ENCODE data around the gene USP49.

Gene USP49

DNA sequence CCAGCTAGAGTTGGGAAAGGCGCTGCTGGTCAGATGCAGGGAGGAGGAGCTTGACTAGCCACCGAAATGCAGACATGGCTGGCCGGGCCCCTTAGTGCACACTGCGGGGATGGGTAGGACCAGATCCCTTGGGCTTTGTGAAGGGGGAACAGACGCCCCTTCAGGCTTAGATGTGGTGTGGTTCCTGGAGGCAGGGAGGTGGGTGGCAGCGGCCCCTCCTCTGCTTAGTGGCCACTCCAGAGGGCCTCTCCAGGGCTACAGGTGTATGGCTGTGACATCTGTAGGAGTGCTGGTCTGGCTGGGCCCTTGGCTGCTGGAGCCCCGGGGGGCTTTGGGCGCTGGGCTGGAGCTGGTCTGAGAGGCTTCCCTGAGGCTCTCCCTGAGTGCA lies 40.5 kb upstream of the USP49 start:
- Mint-ChIP-seq H3K4me1 (peaks cover 75% of the 10 kb centered on the region), H3K9me3 (no peaks in the 10 kb centered on the region), H3K4me3 (peak overlapping the region; percentile 99), H3K27ac (peak overlapping the region; percentile 95), H3K36me3 (peaks cover 98% of the 10 kb centered on the region)
- DNase-seq (ENCODE audit: low spot score in 2 of 2), result no peak
- no peak for ATAC-seq

DNA sequence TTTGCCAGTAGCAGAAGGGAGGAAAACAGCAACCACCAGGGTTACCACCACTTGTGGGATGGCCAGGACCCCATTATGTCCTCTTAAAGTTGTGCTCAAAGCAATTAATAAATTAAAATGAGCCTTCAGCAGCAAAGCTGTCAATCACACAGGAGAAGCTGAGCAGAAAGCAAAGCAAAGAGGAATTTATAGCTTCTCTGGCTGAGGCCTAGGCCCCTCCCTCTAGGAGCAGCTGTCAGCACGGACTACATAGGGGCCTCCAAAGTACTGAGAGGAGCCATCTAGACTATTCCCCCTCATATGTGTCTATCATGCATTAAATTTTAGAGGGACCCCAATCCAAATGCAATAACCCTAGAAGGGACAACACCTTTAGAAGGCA lies 40.0 kb upstream of the USP49 start:
- ATAC-seq (no peak), DNase-seq (ENCODE audit: low spot score in 2 of 2) (no peak)
- H3K4me3 Mint-ChIP-seq, result peak overlapping the region; percentile 99
- H3K36me3 Mint-ChIP-seq, result peaks cover 98% of the 10 kb centered on the region
- peaks cover 71% of the 10 kb centered on the region for H3K4me1 Mint-ChIP-seq
- no peaks in the 10 kb centered on the region for H3K9me3 Mint-ChIP-seq
- peak overlapping the region; percentile 95 for H3K27ac Mint-ChIP-seq

DNA sequence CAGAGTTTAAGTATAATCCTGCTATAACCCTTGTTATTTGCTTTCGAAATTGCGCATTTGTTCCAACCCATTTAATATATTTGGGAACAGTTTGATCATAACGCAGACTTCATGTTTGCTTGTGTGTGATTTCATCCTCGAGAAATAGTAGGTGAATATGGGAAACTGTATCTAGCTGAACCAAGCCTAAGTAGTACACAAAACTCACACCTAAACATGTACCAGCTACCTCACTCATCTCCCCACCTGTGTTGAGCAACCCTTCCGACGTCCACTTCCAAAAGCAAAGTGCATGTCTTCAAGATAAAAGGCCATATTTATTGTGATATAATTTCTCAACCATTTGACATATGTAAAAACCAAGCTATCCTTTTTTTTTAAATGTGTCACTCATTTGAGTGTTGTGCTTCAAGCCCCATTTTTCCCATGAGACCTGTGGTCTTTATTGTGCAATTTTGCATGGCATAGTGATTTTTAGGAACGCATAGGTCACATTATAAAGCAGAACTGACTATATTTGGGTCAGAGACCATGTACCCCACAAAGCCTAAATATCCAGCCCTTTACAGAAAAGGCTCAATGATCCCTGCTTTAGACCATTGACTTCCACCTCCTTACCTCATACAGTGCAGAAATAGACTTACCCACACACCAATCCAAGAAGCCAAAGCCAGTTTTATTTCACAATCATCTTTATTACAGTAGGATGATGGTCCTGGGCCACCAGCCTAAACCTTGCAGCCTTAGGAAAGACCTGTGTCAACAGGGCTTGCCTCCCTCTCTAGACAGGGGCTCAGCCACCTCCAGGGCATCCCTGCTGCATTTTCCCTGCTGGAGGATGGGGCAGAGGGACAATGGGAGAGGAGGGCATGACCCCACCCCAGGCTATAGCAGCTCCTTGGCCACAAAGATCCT lies 39.4 kb upstream of the USP49 start:
- H3K27ac Mint-ChIP-seq, result peak overlapping the region; percentile 95
- H3K36me3 Mint-ChIP-seq, result peaks cover 98% of the 10 kb centered on the region
- DNase-seq (ENCODE audit: low spot score in 2 of 2), result no peak
- H3K4me3 Mint-ChIP-seq, result peak overlapping the region; percentile 99
- no peaks in the 10 kb centered on the region for H3K9me3 Mint-ChIP-seq
- H3K4me1 Mint-ChIP-seq, result peaks cover 64% of the 10 kb centered on the region
- ATAC-seq, result no peak

DNA sequence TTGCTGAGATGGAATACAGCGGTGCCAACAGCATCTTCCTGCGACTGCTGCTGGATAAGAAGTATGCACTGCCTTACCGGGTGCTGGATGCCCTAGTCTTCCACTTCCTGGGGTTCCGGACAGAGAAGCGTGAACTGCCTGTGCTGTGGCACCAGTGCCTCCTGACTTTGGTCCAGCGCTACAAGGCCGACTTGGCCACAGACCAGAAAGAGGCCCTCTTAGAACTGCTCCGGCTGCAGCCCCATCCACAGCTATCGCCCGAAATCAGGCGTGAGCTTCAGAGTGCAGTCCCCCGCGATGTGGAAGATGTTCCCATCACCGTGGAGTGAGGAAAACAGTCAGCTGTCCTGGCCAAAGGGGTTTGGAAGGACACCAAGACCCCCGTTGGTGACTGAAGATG lies 37.2 kb upstream of the USP49 start:
- Mint-ChIP-seq H3K36me3 (peaks cover 98% of the 10 kb centered on the region), H3K27ac (peak overlapping the region; percentile 43), H3K9me3 (no peaks in the 10 kb centered on the region), H3K4me3 (no peak overlapping the region), H3K4me1 (peaks cover 43% of the 10 kb centered on the region)
- DNase-seq (ENCODE audit: low spot score in 2 of 2) (no peak), ATAC-seq (no peak)

DNA sequence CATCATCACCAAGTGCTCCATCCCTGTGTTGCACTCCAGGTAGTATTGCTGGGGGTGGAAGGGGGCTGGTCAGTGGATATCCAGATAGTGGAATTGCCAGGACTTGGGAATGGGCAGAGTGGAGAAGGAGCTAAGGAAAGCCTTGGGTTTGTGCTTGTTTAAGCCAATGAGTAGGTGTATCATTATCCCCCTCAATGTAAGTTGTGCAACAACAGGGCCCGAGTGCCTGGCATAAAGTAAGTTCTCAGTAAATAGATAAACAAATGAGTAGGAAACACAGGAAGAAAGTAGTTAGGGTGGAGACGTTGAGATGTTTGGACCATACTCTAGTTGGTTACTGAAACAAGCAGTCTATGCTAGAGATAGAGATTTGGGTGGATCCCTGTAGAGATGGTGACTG lies 36.6 kb upstream of the USP49 start:
- Mint-ChIP-seq H3K36me3 (peaks cover 100% of the 10 kb centered on the region), H3K4me1 (peaks cover 37% of the 10 kb centered on the region), H3K9me3 (no peaks in the 10 kb centered on the region), H3K4me3 (no peak overlapping the region), H3K27ac (peak overlapping the region; percentile 43)
- no peak for ATAC-seq
- no peak for DNase-seq (ENCODE audit: low spot score in 2 of 2)

DNA sequence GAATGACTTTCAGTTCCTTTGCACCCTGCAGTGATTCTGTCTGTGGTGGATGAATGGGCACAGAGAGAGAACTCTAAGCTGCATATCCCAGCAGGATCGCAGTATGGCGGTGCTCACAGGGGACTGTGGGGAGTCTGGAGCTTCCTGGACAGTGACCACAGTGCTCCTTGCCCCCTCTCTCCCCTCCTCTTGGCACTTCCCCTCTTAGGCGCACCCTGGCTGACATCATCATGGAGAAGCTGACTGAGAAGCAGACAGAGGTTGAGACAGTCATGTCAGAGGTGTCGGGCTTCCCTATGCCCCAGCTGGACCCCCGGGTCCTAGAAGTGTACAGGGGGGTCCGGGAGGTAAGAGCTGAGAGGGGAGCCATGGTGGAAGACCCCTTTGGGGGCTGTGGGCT lies 34.7 kb upstream of the USP49 start:
- Mint-ChIP-seq H3K4me1 (peaks cover 26% of the 10 kb centered on the region), H3K27ac (peak overlapping the region; percentile 43), H3K36me3 (peaks cover 100% of the 10 kb centered on the region), H3K9me3 (no peaks in the 10 kb centered on the region), H3K4me3 (no peak overlapping the region)
- ATAC-seq, result no peak
- no peak for DNase-seq (ENCODE audit: low spot score in 2 of 2)

DNA sequence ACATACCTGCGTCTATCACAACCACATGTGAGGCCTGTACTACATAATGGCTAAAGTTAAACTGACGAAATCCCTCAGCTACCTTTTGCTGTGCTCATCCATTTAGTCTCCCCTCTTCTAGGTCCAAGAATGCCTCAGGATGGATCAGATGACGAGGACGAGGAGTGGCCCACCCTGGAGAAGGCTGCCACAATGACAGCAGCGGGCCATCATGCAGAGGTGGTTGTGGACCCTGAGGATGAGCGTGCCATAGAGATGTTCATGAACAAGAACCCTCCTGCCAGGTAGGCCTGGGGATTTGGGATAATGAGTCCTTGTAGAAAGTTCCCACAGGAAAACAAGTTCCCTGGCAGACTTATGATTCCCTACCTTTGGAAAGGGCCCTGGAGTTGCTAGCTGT lies 32.1 kb upstream of the USP49 start:
- H3K36me3 Mint-ChIP-seq, result peaks cover 100% of the 10 kb centered on the region
- no peaks in the 10 kb centered on the region for H3K9me3 Mint-ChIP-seq
- peaks cover 38% of the 10 kb centered on the region for H3K4me1 Mint-ChIP-seq
- ATAC-seq, result no peak
- peak overlapping the region; percentile 43 for H3K27ac Mint-ChIP-seq
- DNase-seq (ENCODE audit: low spot score in 2 of 2), result no peak
- H3K4me3 Mint-ChIP-seq, result no peak overlapping the region

DNA sequence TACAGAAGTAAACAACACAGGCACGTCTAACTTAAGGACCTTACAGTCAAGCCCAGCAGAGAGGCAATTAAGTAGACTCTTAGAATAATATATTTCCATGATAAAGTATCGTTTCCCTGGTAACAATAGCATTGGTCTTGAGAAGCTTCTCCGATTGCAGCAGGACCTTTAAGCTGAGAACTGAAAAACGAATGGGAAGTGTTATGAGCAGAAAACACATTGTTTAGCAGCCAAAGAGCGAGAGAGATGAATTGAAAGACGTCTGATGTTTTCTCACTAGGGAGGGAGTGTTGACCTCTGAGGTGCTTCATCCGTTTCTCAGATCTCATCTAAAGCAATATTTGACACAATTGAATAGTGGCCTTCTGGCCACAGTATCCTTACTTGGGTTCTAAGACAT lies 27.0 kb upstream of the USP49 start:
- Mint-ChIP-seq H3K9me3 (no peaks in the 10 kb centered on the region), H3K4me1 (peaks cover 62% of the 10 kb centered on the region), H3K27ac (peak overlapping the region; percentile 98), H3K36me3 (peaks cover 65% of the 10 kb centered on the region), H3K4me3 (peak overlapping the region; percentile 98)
- DNase-seq (ENCODE audit: low spot score in 2 of 2) (no peak), ATAC-seq (no peak)

DNA sequence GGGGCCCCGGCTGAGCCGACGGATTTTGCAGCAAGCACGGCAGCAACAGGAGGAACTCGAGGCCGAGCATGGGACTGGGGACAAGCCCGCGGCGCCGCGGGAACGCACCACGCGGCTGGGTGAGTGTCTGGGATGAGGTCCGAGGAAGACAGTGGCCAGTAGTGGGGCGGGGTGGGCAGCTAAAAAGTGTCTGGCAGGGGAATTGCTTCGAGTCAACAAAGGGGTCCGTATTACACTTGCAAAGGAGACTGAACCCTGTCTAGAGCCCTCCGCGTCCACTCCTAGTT lies 26.5 kb upstream of the USP49 start:
- ATAC-seq (peak; percentile 36), DNase-seq (ENCODE audit: low spot score in 2 of 2) (no peak)
- Mint-ChIP-seq H3K4me3 (peak overlapping the region; percentile 98), H3K4me1 (peaks cover 62% of the 10 kb centered on the region), H3K27ac (peak overlapping the region; percentile 98), H3K9me3 (no peaks in the 10 kb centered on the region), H3K36me3 (peaks cover 64% of the 10 kb centered on the region)

DNA sequence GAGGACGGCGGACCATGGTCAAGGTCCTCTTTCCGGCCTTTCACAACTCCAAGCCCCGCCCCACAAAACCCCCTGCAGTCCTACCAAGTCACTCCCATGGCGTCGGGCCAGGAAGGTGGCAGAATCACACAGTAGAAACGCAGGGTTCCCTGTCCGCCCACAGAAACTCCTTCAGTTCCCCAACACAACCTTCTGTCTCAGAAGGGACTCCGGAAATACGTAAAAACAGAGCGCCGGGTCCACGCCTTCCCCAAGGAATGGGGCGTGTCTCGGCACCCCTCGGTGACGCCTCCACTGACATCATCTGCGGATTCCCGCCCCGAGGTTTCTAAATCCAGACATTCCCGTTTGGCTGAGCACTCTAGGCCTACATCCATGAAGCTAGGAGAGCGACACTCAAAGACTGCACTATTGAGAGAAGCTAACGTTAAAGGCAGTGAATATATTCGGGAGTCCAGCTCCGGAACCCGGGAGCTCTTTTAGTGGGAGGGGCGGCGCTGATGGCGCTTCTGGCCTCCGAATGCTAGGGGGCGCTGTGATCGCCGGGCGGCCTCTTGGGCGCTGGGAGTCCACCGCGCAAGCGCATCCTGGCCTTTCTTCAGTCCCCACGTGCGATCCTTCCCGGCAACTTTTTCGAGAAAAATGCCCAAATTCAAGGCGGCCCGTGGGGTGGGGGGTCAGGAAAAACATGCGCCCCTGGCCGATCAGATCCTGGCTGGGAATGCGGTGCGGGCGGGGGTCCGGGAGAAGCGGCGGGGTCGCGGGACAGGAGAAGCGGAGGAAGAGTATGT lies 25.9 kb upstream of the USP49 start, which contains the start of the genes BYSL and MED20:
BYSL (plus strand) TSS at position 579 of the 791 bp plus-strand sequence; CDS start at position 643, 64 bp downstream.
MED20 (minus strand) TSS at position 219 of the 791 bp plus-strand sequence; CDS start at position 98, 121 bp downstream.
- peaks cover 61% of the 10 kb centered on the region for H3K4me1 Mint-ChIP-seq
- DNase-seq (ENCODE audit: low spot score in 2 of 2) (peak; percentile 99), ATAC-seq (peak; percentile 94)
- peak within 1 kb of the TSS; percentile 98 for H3K27ac Mint-ChIP-seq
- H3K36me3 Mint-ChIP-seq, result peaks cover 64% of the 10 kb centered on the region
- H3K9me3 Mint-ChIP-seq, result no peaks in the 10 kb centered on the region
- H3K4me3 Mint-ChIP-seq, result peak within 1 kb of the TSS; percentile 98

DNA sequence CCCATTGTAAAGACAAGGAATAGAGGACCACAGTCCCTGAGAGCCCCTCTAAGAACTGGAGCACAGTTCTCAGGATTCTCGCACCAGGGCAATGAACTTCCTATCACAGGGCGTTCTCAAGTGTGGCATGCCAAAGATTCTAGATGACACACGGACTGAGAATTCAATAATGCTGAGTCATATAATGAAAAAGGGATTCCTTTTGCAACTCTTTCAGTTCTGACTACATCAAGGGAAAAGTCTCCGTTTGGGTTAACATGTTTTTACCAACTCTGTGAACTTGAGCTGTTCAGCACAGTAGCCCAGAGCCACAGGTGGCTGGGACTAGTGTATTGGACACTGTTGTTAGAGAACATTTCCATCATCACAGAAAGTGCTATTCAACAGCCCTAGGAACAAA lies 22.4 kb upstream of the USP49 start:
- no peak overlapping the region for H3K4me3 Mint-ChIP-seq
- peaks cover 64% of the 10 kb centered on the region for H3K36me3 Mint-ChIP-seq
- DNase-seq (ENCODE audit: low spot score in 2 of 2) (no peak), ATAC-seq (peak; percentile 14)
- H3K27ac Mint-ChIP-seq, result peak overlapping the region; percentile 54
- H3K9me3 Mint-ChIP-seq, result no peaks in the 10 kb centered on the region
- H3K4me1 Mint-ChIP-seq, result peaks cover 32% of the 10 kb centered on the region

DNA sequence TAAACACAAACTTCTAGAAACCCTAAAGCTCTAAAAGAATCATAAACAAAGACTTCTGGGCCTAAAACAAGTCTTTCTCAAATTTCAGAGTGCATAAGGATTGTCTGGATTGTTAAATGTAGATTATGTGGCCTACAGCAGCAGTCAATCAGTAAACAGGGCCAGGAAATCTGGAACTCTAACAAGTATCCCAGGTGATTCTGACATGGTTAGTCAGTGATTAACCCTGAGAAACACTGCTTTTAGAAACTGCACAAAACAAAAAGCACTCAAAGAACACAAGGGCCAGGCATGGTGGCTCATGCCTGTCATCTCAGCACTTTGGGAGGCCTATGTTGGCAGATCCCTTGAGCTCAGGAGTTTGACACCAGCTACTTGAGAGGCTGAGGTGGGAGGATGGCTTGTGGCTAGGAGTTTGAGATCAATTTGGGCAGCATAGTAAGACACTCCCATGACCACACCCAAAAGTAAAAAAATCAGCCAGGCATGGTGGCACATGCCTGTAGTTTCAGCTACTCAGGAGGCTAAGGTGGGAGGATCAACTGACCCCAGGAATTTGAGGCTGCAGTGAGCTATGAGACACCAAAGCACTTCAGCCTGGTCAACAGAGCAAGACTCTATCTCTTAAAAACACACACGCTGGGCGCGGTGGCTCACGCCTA lies 19.8 kb upstream of the USP49 start:
- H3K4me3 Mint-ChIP-seq, result no peak overlapping the region
- ATAC-seq, result no peak
- H3K36me3 Mint-ChIP-seq, result peaks cover 61% of the 10 kb centered on the region
- no peak overlapping the region for H3K27ac Mint-ChIP-seq
- H3K9me3 Mint-ChIP-seq, result no peaks in the 10 kb centered on the region
- H3K4me1 Mint-ChIP-seq, result peaks cover 14% of the 10 kb centered on the region
- DNase-seq (ENCODE audit: low spot score in 2 of 2), result no peak

DNA sequence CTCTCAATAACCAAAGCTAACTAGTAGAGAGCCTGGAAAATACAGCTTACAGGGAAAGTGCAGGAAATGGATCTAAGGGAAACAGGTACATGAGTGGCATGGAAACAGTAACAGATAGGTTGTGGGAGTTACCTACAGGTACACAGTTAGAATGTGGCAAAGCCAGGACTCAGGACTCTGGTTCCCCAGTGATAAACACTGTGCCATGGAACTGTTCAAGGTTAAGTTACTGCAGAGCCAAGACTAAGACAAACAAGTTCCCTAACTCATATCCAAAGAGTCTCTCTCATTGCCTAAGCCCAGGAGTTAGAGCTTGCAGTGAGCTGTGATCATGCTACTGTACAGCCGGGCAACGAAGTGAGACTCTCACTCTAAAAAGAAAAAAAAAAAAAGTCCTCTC lies 19.2 kb upstream of the USP49 start:
- H3K9me3 Mint-ChIP-seq, result no peaks in the 10 kb centered on the region
- no peak for ATAC-seq
- peaks cover 65% of the 10 kb centered on the region for H3K36me3 Mint-ChIP-seq
- no peak for DNase-seq (ENCODE audit: low spot score in 2 of 2)
- H3K27ac Mint-ChIP-seq, result no peak overlapping the region
- H3K4me1 Mint-ChIP-seq, result peaks cover 8% of the 10 kb centered on the region
- no peak overlapping the region for H3K4me3 Mint-ChIP-seq

DNA sequence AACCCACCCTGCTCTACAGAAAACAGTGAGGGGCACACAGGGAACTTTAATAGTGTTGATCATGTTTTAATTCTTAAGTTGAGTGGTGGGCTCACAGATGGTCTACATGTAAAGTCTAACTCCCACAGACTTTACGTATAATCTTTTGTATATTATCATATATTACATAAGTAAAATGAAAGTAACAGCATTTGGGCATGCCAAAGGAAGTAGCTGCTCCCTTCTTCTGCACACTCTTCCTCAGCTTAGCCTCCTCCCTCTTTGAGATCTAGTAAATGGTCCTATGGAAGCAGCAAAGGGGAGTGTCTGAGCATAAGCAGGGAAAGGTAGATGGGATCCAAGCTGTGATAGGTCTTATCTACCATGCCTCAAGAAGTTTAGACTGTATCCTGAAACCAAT lies 14.6 kb upstream of the USP49 start:
- H3K36me3 Mint-ChIP-seq, result peaks cover 74% of the 10 kb centered on the region
- no peaks in the 10 kb centered on the region for H3K4me1 Mint-ChIP-seq
- H3K9me3 Mint-ChIP-seq, result no peaks in the 10 kb centered on the region
- DNase-seq (ENCODE audit: low spot score in 2 of 2) (no peak), ATAC-seq (no peak)
- no peak overlapping the region for H3K4me3 Mint-ChIP-seq
- no peak overlapping the region for H3K27ac Mint-ChIP-seq

DNA sequence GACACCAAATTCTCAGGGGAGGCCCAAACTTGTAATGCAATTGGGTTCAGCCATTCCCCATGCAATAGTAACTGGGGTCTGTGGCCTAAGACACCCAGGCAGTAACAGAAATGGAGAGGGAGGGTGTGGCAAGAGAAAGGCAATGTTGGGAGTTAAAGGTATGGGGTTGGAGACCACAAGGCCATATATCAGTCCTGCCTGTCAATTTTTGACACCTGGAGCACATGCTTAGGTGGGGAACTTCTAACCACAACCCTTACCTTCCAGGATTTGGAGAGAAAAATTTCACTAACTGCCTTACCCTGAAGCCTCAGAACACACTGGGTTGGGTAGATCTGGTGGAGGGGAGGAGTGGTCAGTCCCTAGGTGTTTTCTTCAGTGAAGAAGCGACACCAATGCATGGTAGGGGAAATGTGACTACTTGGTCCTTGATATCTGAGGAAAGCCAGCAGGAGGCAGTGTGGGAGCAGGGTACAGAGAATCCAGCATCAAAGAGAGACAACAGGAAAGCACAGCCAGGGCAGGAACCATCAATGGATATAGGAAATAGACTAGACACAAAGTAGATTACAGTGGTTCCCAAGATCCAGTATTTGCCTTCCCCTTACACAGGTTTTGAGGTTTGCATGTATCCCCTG lies 6.8 kb upstream of the USP49 start:
- peaks cover 13% of the 10 kb centered on the region for H3K4me1 Mint-ChIP-seq
- no peaks in the 10 kb centered on the region for H3K9me3 Mint-ChIP-seq
- peak; percentile 63 for ATAC-seq
- DNase-seq (ENCODE audit: low spot score in 2 of 2), result peak; percentile 24 to 67
- no peak overlapping the region for H3K4me3 Mint-ChIP-seq
- peaks cover 41% of the 10 kb centered on the region for H3K36me3 Mint-ChIP-seq
- peak overlapping the region; percentile 12 for H3K27ac Mint-ChIP-seq

Measured in stimulated activated effector memory CD8-positive, alpha-beta T cell treated with anti-CD3 and anti-CD28 coated beads, Interleukin-12 subunit alpha, Interleukin-12 subunit beta, amount 100 ng/mL, for 72 hours (primary cell).